ENCODE data around the gene CDRT4. TPM values are rescaled to one million over a fixed set of nuclear protein-coding genes. Genes with fewer than 3 reads are reported as not detected.

The CDRT4 gene
- total and polyA plus RNA-seq, 2 experiments from 2014 or later = 6.5 to 13.0 TPM

DNA sequence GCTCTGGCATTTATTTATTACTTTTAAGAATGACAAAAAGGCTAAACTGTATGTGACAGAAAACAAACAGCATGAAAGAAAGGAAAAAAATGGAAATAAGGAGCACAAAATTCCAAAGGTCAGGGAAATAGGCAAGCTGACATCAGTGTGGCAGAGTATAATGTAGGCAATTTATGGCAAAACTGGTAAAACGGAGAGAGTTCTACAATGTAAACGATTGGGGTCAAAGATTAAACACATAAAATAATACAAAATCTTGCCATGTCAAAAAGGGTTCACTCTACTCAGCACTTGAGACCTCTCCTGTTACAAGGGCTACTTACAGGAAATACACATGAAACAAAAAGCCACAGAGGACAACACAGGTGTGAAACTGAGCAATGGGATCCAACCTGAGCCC lies 47.0 kb upstream of the CDRT4 start:
- H2AFZ ChIP-seq = no peak overlapping the region
- H3K27me3 Mint-ChIP-seq (ENCODE audit: insufficient read depth, low read depth, poor library complexity) = no peaks in the 10 kb centered on the region
- no peak overlapping the region for H3K4me2 ChIP-seq
- H3K9me3 Mint-ChIP-seq = no peaks in the 10 kb centered on the region; the same call in 2 of the 3 replicates
- no peak for ATAC-seq
- H3F3A ChIP-seq (replicated peaks; ENCODE audit: low read depth) = no peaks in the 10 kb centered on the region
- no peak for DNase-seq (ENCODE audit: low spot score)
- H4K20me1 ChIP-seq (replicated peaks; ENCODE audit: insufficient read depth) = peaks cover 5% of the 10 kb centered on the region; the same call in 1 of the 2 replicates
- no peaks in the 10 kb centered on the region; the same call in 2 of the 3 replicates for H3K4me1 Mint-ChIP-seq
- H3K27ac ChIP-seq (ENCODE audit: low read depth) = no peak overlapping the region
- H3K9me2 ChIP-seq (ENCODE audit: insufficient read depth) = no peaks in the 10 kb centered on the region
- H3K79me2 ChIP-seq (replicated peaks; ENCODE audit: insufficient read depth) = no peaks in the 10 kb centered on the region
- TF ChIP-seq, protein P1, sequence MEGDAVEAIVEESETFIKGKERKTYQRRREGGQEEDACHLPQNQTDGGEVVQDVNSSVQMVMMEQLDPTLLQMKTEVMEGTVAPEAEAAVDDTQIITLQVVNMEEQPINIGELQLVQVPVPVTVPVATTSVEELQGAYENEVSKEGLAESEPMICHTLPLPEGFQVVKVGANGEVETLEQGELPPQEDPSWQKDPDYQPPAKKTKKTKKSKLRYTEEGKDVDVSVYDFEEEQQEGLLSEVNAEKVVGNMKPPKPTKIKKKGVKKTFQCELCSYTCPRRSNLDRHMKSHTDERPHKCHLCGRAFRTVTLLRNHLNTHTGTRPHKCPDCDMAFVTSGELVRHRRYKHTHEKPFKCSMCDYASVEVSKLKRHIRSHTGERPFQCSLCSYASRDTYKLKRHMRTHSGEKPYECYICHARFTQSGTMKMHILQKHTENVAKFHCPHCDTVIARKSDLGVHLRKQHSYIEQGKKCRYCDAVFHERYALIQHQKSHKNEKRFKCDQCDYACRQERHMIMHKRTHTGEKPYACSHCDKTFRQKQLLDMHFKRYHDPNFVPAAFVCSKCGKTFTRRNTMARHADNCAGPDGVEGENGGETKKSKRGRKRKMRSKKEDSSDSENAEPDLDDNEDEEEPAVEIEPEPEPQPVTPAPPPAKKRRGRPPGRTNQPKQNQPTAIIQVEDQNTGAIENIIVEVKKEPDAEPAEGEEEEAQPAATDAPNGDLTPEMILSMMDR (conservative IDR thresholded peaks at IDR 0.05; ENCODE audit: low read depth in 2 of 2) = no peak
- no peak for TF ChIP-seq STAT1 (IDR thresholded peaks at IDR 0.05; ENCODE audit: unreplicated experiment)
- no peak for TF ChIP-seq EZH2 (IDR thresholded peaks at IDR 0.05; ENCODE audit: low read depth, unreplicated experiment)
- no peak for TF ChIP-seq ZNF114 (CRISPR knock-in tag; IDR thresholded peaks at IDR 0.05)
- no peak for TF ChIP-seq POLR2AphosphoS5 (IDR thresholded peaks at IDR 0.05; ENCODE audit: low read depth)
- TF ChIP-seq, protein P2, sequence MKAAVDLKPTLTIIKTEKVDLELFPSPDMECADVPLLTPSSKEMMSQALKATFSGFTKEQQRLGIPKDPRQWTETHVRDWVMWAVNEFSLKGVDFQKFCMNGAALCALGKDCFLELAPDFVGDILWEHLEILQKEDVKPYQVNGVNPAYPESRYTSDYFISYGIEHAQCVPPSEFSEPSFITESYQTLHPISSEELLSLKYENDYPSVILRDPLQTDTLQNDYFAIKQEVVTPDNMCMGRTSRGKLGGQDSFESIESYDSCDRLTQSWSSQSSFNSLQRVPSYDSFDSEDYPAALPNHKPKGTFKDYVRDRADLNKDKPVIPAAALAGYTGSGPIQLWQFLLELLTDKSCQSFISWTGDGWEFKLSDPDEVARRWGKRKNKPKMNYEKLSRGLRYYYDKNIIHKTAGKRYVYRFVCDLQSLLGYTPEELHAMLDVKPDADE (IDR thresholded peaks at IDR 0.05) = no peak
- TF ChIP-seq JUNB (IDR thresholded peaks at IDR 0.05; ENCODE audit: unreplicated experiment) = no peak
- TF ChIP-seq EZH2phosphoT487 (IDR thresholded peaks at IDR 0.05; ENCODE audit: unreplicated experiment) = no peak
- TF ChIP-seq, protein P3, sequence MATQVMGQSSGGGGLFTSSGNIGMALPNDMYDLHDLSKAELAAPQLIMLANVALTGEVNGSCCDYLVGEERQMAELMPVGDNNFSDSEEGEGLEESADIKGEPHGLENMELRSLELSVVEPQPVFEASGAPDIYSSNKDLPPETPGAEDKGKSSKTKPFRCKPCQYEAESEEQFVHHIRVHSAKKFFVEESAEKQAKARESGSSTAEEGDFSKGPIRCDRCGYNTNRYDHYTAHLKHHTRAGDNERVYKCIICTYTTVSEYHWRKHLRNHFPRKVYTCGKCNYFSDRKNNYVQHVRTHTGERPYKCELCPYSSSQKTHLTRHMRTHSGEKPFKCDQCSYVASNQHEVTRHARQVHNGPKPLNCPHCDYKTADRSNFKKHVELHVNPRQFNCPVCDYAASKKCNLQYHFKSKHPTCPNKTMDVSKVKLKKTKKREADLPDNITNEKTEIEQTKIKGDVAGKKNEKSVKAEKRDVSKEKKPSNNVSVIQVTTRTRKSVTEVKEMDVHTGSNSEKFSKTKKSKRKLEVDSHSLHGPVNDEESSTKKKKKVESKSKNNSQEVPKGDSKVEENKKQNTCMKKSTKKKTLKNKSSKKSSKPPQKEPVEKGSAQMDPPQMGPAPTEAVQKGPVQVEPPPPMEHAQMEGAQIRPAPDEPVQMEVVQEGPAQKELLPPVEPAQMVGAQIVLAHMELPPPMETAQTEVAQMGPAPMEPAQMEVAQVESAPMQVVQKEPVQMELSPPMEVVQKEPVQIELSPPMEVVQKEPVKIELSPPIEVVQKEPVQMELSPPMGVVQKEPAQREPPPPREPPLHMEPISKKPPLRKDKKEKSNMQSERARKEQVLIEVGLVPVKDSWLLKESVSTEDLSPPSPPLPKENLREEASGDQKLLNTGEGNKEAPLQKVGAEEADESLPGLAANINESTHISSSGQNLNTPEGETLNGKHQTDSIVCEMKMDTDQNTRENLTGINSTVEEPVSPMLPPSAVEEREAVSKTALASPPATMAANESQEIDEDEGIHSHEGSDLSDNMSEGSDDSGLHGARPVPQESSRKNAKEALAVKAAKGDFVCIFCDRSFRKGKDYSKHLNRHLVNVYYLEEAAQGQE (IDR thresholded peaks at IDR 0.05; ENCODE audit: unreplicated experiment) = no peak
- no peak for TF ChIP-seq CREB1 (CRISPR knock-in tag; IDR thresholded peaks at IDR 0.05; ENCODE audit: low read depth)
- TF ChIP-seq NANOG (IDR thresholded peaks at IDR 0.05; ENCODE audit: borderline replicate concordance) = no peak
- TF ChIP-seq, protein P4, sequence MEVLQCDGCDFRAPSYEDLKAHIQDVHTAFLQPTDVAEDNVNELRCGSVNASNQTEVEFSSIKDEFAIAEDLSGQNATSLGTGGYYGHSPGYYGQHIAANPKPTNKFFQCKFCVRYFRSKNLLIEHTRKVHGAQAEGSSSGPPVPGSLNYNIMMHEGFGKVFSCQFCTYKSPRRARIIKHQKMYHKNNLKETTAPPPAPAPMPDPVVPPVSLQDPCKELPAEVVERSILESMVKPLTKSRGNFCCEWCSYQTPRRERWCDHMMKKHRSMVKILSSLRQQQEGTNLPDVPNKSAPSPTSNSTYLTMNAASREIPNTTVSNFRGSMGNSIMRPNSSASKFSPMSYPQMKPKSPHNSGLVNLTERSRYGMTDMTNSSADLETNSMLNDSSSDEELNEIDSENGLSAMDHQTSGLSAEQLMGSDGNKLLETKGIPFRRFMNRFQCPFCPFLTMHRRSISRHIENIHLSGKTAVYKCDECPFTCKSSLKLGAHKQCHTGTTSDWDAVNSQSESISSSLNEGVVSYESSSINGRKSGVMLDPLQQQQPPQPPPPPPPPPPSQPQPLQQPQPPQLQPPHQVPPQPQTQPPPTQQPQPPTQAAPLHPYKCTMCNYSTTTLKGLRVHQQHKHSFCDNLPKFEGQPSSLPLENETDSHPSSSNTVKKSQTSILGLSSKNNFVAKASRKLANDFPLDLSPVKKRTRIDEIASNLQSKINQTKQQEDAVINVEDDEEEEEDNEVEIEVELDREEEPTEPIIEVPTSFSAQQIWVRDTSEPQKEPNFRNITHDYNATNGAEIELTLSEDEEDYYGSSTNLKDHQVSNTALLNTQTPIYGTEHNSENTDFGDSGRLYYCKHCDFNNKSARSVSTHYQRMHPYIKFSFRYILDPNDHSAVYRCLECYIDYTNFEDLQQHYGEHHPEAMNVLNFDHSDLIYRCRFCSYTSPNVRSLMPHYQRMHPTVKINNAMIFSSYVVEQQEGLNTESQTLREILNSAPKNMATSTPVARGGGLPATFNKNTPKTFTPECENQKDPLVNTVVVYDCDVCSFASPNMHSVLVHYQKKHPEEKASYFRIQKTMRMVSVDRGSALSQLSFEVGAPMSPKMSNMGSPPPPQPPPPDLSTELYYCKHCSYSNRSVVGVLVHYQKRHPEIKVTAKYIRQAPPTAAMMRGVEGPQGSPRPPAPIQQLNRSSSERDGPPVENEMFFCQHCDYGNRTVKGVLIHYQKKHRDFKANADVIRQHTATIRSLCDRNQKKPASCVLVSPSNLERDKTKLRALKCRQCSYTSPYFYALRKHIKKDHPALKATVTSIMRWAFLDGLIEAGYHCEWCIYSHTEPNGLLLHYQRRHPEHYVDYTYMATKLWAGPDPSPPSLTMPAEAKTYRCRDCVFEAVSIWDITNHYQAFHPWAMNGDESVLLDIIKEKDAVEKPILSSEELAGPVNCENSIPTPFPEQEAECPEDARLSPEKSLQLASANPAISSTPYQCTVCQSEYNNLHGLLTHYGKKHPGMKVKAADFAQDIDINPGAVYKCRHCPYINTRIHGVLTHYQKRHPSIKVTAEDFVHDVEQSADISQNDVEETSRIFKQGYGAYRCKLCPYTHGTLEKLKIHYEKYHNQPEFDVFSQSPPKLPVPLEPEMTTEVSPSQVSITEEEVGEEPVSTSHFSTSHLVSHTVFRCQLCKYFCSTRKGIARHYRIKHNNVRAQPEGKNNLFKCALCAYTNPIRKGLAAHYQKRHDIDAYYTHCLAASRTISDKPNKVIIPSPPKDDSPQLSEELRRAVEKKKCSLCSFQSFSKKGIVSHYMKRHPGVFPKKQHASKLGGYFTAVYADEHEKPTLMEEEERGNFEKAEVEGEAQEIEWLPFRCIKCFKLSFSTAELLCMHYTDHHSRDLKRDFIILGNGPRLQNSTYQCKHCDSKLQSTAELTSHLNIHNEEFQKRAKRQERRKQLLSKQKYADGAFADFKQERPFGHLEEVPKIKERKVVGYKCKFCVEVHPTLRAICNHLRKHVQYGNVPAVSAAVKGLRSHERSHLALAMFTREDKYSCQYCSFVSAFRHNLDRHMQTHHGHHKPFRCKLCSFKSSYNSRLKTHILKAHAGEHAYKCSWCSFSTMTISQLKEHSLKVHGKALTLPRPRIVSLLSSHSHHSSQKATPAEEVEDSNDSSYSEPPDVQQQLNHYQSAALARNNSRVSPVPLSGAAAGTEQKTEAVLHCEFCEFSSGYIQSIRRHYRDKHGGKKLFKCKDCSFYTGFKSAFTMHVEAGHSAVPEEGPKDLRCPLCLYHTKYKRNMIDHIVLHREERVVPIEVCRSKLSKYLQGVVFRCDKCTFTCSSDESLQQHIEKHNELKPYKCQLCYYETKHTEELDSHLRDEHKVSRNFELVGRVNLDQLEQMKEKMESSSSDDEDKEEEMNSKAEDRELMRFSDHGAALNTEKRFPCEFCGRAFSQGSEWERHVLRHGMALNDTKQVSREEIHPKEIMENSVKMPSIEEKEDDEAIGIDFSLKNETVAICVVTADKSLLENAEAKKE (CRISPR knock-in tag; IDR thresholded peaks at IDR 0.05) = no peak
- no peak for TF ChIP-seq ZNF331 (CRISPR knock-in tag; IDR thresholded peaks at IDR 0.05; ENCODE audit: low read depth)
- peaks cover 6% of the 10 kb centered on the region; the same call in 1 of the 2 replicates for H3K36me3 ChIP-seq (ENCODE audit: insufficient read depth)
- H3K27ac Mint-ChIP-seq = no peak overlapping the region
- no peaks in the 10 kb centered on the region for H3K4me1 ChIP-seq (ENCODE audit: insufficient read depth)
- H3K27me3 ChIP-seq (ENCODE audit: insufficient read depth) = no peaks in the 10 kb centered on the region
- H3K4me3 ChIP-seq = no peak overlapping the region
- H3K36me3 Mint-ChIP-seq (ENCODE audit: low read depth) = peaks cover 34% of the 10 kb centered on the region
- H3K4me3 Mint-ChIP-seq = no peak overlapping the region

All from GM23338 (cell line).